ENCODE data around the gene TRIM62.
"Not testable (repeated sequence)": the region's sequence is repeated elsewhere in the genome, so short reads cannot be mapped to it uniquely, and the experiment has no call there.

The TRIM62 gene

GRCh38 chr1:33131191-33131590, 50.7 kb downstream of the TRIM62 start:
- DNase-seq: no peak

DNA sequence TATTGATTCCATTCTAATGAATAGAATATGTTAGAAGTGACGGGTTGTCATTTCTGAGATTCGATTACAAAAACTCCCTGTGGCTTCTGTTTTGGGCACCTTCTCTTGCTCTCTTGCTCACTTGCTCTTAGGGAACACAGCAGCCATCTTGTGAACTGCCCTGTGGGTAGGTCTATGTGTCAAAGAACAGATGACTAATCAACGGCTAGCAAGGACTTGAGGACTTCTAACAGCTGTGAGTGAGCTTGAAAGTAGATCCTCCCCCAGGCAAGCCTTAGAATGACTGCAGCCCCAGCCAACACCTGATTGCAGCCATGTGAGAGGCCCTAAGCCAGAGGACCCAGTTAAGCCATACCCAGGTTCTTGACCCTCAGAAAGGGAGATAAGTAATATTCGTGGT, 51.5 kb downstream of the TRIM62 start:
- DNase-seq: no peak

DNA sequence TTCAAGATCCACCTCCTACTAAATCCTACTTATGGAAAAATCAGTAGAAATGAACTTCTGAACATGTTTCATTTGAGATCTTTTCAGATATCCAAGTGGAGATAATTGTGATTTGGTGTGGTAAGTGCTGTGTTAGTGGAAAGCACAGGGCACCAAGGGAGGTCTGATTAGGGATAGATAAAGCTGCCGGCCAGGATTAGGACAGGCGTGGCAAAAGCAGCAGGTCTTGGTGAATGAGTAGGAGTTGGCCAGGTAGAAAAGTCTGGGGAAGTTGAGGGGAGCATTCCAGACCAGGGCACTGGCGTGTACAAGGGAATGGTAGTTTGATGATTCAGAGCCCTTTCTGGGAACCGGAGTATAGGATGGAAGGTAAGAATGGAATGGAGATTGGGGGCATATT, 53.1 kb downstream of the TRIM62 start:
- DNase-seq: no peak

GRCh38 chr1:33127001-33127823, 54.6 kb downstream of the TRIM62 start:
- peak; percentile 99 for DNase-seq

- DNase-seq: no peak
These were observed 55.3 kb downstream of the TRIM62 start for GRCh38 chr1:33126411-33127000.

DNA sequence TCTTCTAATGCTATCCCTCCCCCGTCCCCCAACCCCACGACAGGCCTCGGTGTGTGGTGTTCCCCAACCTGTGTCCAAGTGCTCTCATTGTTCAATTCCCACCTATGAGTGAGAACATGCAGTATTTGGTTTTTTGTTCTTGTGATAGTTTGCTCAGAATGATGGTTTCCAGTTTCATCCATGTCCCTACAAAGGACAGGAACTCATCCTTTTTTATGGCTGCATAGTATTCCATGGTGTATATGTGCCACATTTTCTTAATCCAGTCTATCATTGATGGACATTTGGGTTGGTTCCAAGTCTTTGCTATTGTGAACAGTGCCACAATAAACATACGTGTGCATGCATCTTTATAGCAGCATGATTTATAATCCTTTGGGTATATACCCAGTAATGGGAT, 57.2 kb downstream of the TRIM62 start:
- DNase-seq: not testable (repeated sequence)

- no peak for DNase-seq
These were observed 58.6 kb downstream of the TRIM62 start for GRCh38 chr1:33123266-33123665.

DNA sequence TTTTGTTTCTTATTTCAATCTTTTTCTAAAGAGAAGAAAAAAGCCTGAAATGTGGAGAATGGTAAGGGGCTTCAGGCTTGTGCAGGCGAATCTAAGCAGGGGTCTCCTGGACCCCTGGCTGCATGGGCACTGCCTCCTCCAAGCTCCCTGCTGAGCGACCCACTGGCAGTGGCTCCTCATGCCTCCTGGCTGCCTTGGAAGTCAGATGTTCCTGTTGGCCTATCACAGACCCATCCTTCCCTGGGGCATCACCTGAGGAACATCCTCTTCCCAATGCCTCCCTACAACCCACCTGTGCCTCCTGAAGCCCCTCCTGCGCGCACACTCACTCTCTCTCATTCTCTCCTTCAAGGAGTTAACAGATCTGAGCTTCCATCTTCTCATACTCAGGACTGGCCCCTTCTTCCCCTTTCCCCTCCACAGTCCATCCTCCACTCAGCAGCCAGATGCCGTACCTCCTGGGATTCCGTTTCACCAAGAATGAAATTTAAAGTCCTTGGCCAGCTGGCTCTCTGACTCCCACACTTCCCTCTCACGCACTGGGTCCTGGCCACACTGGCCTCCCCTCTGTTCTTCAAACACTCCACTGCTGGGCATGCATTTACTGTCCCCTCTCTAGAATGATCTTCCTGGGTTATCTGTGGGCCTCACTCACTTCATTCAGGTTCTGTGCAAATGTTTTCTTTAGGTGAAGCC, 59.2 kb downstream of the TRIM62 start:
- DNase-seq: no peak

- no peak for DNase-seq
These were observed 60.1 kb downstream of the TRIM62 start for GRCh38 chr1:33121728-33122127.

- no peak for DNase-seq
These were observed 61.2 kb downstream of the TRIM62 start for GRCh38 chr1:33120436-33121231.

GRCh38 chr1:33119532-33120217, 62.2 kb downstream of the TRIM62 start:
- DNase-seq: no peak

DNA sequence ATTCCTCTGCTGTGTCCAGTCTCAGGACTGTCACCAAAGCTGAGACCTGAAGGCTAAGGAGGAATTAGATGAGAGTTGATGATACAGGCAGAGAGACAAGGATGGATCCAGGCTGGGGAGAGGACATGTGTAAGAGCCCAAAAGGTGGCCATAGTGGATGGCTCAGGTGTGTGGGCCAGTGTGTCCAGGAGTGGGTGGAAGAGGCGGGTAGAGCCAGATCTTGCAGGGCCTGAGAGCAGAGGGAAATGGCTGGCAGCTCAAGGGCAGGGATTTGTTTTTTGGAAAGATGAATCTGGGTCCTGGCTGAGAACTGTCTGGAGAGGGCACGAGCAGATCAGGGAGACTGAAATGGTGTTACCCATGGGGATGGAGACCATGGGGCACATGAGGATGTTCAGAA, 62.8 kb downstream of the TRIM62 start:
- DNase-seq: no peak

DNA sequence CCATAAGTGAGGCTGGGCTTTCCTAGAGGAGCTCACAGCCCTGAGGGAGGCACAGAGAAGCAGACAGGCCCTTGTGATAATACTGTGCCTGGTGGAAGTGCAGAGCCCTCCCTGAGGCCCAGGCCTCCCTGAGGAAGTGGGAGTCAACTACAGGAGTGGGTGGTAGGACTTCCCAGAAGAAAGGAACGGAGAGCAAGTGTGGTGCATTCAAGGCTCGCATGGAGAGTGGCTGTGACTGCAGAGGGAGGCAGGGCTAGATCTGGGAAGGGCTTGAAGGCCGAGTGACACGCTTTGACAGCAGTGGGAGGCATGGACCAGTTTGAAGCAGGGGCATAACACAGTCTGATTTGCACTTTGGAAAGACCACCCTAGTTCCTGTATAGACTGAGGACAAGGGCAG, 63.6 kb downstream of the TRIM62 start:
- DNase-seq: no peak

GRCh38 chr1:33117440-33118085, 64.3 kb downstream of the TRIM62 start:
- DNase-seq: no peak

GRCh38 chr1:33111965-33112364, 69.9 kb downstream of the TRIM62 start:
- DNase-seq: no peak

DNA sequence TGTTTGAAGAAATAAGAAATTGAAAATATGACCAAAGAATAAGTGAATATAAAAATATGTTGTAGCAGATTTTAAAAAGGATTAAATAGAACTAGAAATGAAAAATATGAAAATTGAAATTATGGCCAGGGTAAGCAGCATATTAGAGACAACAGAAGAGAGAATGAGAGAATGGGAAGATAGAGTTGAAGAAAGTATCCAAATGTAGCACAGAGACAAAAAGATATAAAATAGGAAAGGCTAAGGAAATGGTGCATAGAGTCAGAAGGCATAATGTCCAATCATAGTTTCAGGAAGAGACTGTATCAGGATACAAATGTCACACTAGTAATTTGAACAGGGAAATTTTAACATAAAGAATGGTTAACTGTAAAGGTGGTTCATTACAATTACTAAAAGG, 71.4 kb downstream of the TRIM62 start:
- DNase-seq: no peak

- not testable (repeated sequence) for DNase-seq
These were observed 81.8 kb downstream of the TRIM62 start for GRCh38 chr1:33100119-33100415.

GRCh38 chr1:33099290-33100118, 82.3 kb downstream of the TRIM62 start:
- DNase-seq: peak; percentile 93

DNA sequence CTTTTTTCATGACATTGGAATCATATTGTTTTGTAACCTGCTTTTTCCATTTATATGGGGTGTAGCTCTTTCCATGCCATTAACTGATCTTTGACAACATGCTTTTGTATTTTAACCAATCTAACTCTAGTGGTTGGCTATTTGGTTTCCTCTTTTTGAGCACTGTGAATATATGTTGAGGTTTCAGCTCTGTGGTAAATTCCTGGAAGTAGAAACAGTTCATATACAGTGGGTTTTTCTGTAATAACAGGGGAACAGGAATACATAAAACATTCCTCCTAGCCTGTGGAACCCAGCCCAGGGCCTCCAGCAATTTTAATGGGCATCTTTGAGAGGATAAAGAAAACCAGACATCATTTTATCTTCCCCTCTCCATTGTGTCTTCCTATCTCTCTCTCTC, 83.5 kb downstream of the TRIM62 start:
- no peak for DNase-seq

- no peak for DNase-seq
These were observed 84.1 kb downstream of the TRIM62 start for GRCh38 chr1:33097762-33098161.

DNA sequence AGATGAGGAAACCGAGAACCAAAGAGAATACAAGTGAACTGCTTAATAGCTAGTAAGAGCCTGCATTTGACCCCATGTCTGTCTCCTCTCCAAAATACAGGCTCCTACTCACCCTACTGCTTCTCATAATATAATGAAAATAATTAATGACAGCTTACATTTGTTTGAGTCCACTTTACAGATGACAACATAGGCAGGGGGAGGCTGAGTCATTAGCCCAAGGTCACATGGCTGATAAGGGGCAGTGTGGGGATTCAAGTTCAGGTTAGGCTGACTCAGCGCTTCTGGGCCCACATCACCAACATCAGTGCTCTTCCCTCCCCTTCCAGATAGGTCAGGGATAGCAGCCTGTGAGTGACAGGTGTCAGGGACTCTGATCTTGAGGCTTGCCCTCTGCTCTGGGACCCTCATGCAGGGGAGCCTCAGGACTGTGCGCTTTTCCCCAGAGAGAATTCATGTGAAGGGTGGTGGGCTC, 84.7 kb downstream of the TRIM62 start:
- DNase-seq: no peak
